K562 (cell line): ENCODE data around the gene B4GALT7. TPM values are rescaled to one million over a fixed set of nuclear protein-coding genes. Genes with fewer than 3 reads are reported as not detected.

Experiments
- ATAC-seq: fragments of 200-7000 bp; cut with Tn5 transposase; 3 replicates; pipeline ENCODE4 v1.9.1; 2020; ENCODE audit warnings: moderate library complexity
- BruUV-seq: library from RNA; stranded (reverse); fragments of 400-500 nt; replicated peaks from 2 replicates; lab custom pipeline; 2021; lab: Mats Ljungman, UMichigan
- CTCF ChIA-PET: fragments of 300-600 bp; formaldehyde crosslinking; extraction: SDS; loops from one replicate; lab custom pipeline; 2021; ENCODE audit warnings: low intra/inter-chr PET ratio; lab: Yijun Ruan, JAX
- POLR2A ChIA-PET: fragments of 300-600, 350-650 bp; sonication (Branson Sonifier 250); formaldehyde crosslinking; extraction: SDS; loops from one replicate; lab custom pipeline; 2021; ENCODE audit warnings: antibody characterized with exemption, inconsistent platforms; lab: Yijun Ruan, JAX
- DNase-seq, 4 experiments: peaks; one replicate each; pipeline versions ENCODE4 v3.0.0 to v3.0.0-alpha.2; 2011 to 2018; ENCODE audit warnings: low spot score in 3 of 4, mixed read lengths in 3 of 4; ENCODE audit errors: extremely low read depth in 1 of 4
- FAIRE-seq: peaks from 2 replicates; lab custom pipeline; 2011; peaks lifted over from hg19 to GRCh38; lab: Jason Lieb, UNC
- H2AFZ ChIP-seq: 2 replicates; pipeline ENCODE4 v1.6.0; 2011; ENCODE audit warnings: low read depth, low read length, control low read depth, inconsistent platforms
- H3K27ac ChIP-seq: fragments of 200-600 bp; 3 replicates; pipeline ENCODE4 v1.8.0; 2011; ENCODE audit warnings: low read depth, mild to moderate bottlenecking, control low read depth, inconsistent platforms, low read length, moderate library complexity, mixed read lengths; ENCODE audit errors: extremely low read depth
- H3K27me3 ChIP-seq, 2 experiments: fragments of 300-600 bp in 1 of 2; 2 replicates in 1 of 2; 3 replicates in 1 of 2; pipeline versions ENCODE4 v1.6.0 to v1.8.0; 2011; ENCODE audit warnings: inconsistent platforms in 2 of 2, low read length in 2 of 2, mild to moderate bottlenecking in 1 of 2, mixed read lengths in 1 of 2, moderate library complexity in 1 of 2; ENCODE audit not compliant: control insufficient read depth in 2 of 2, insufficient read depth in 2 of 2
- H3K36me3 ChIP-seq: fragments of 300-600 bp; 3 replicates; pipeline ENCODE4 v1.8.0; 2011; ENCODE audit warnings: mild to moderate bottlenecking, low read length, inconsistent platforms; ENCODE audit not compliant: control insufficient read depth, insufficient read depth
- H3K4me1 ChIP-seq, 2 experiments: fragments of 200-600 bp in 1 of 2; replicated peaks in 1 of 2; 2 replicates in 1 of 2; 3 replicates in 1 of 2; pipeline versions ENCODE4 v1.5.1 to v1.8.0; 2011; ENCODE audit warnings: inconsistent platforms in 2 of 2, low read length in 2 of 2, mild to moderate bottlenecking in 1 of 2, mixed read lengths in 1 of 2, moderate library complexity in 1 of 2; ENCODE audit not compliant: control insufficient read depth in 2 of 2, insufficient read depth in 2 of 2
- H3K4me2 ChIP-seq: 2 replicates; pipeline ENCODE4 v1.6.1; 2011; ENCODE audit warnings: low read length, control low read depth, inconsistent platforms, mixed read lengths; ENCODE audit not compliant: insufficient read depth
- H3K4me3 ChIP-seq: fragments of 200-600 bp; sonication (generic), shearing (Covaris generic); 2 replicates; pipeline ENCODE4 v1.5.1; 2016; ENCODE audit warnings: control low read depth, inconsistent platforms
- H3K79me2 ChIP-seq: fragments of 200-600 bp; 3 replicates; pipeline ENCODE4 v1.8.0; 2011; ENCODE audit warnings: low read length, inconsistent platforms; ENCODE audit not compliant: control insufficient read depth, insufficient read depth
- H3K9ac ChIP-seq, 2 experiments: 2 replicates each; pipeline versions ENCODE4 v1.6.0 to v1.6.1; 2011; ENCODE audit warnings: low read depth in 2 of 2, low read length in 2 of 2, control low read depth in 1 of 2, inconsistent platforms in 1 of 2, mild to moderate bottlenecking in 1 of 2, mixed read lengths in 1 of 2; ENCODE audit not compliant: insufficient read depth in 1 of 2
- H3K9me1 ChIP-seq: one replicate; pipeline ENCODE4 v1.6.0; 2011; ENCODE audit warnings: inconsistent platforms, mild to moderate bottlenecking, low read length, moderate library complexity; ENCODE audit not compliant: control insufficient read depth, insufficient read depth
- H3K9me3 ChIP-seq: replicated peaks from 2 replicates; pipeline ENCODE4 v1.5.1; 2011; ENCODE audit warnings: low read depth, low read length, inconsistent platforms; ENCODE audit not compliant: control insufficient read depth, insufficient read depth
- H4K20me1 ChIP-seq: replicated peaks from 2 replicates; pipeline ENCODE4 v1.6.1; 2011; ENCODE audit warnings: low read length, inconsistent platforms, mixed read lengths; ENCODE audit not compliant: control insufficient read depth, insufficient read depth
- FOXK2 ChIP-seq, 2 experiments: fragments of 450-650 bp; IDR thresholded peaks in 1 of 2; conservative IDR thresholded peaks in 1 of 2; 2 replicates each; pipeline ENCODE4 v1.6.1; 2016; ENCODE audit warnings: low read depth in 2 of 2, mild to moderate bottlenecking in 1 of 2
- GTF3C2 ChIP-seq: IDR thresholded peaks from 3 replicates; pipeline ENCODE4 v1.6.1; 2011; ENCODE audit warnings: borderline replicate concordance, mild to moderate bottlenecking, moderate library complexity; ENCODE audit not compliant: insufficient read length; ENCODE audit errors: extremely low read depth
- HSF4 ChIP-seq: fragments of 250-450 bp; sonication (Bioruptor Pico); IDR thresholded peaks from 2 replicates; pipeline ENCODE4 v2.1.2; 2022; ENCODE audit warnings: mild to moderate bottlenecking, moderate library complexity, borderline replicate concordance
- MCM7 ChIP-seq, 2 experiments: fragments of 450-650 bp; IDR thresholded peaks; 2 replicates each; pipeline ENCODE4 v1.6.1; 2016 to 2018
- SMC3 ChIP-seq: conservative IDR thresholded peaks from 2 replicates; pipeline ENCODE4 v1.6.1; 2011; ENCODE audit warnings: low read depth, low read length, improper control_type of control experiment; ENCODE audit not compliant: insufficient read depth
- ZNF12 ChIP-seq: sonication (generic); formaldehyde crosslinking; IDR thresholded peaks from 2 replicates; pipeline ENCODE4 v1.4.0; 2020; ENCODE audit warnings: mild to moderate bottlenecking, missing genetic modification reagents
- WGBS: fragments of 100-300 bp; shearing (Covaris generic); methylation state at CpG from one replicate; pipeline ENCODE4 v1.1.6; 2016; ENCODE audit warnings: low coverage, mixed read lengths; ENCODE audit not compliant: insufficient coverage; ENCODE audit errors: missing lambda C conversion rate; 5-methylcytosine and 5-hydroxymethylcytosine counted together
- in situ Hi-C: fragments of 300-500 bp; cut with MboI; formaldehyde crosslinking; loops from 4 replicates; pipeline ENCODE4 v1.15.0; 2018; ENCODE audit warnings: inconsistent platforms, mixed read lengths
- intact Hi-C: fragments of 100-400 bp; cut with micrococcal nuclease; formaldehyde crosslinking; loops from 2 replicates; pipeline ENCODE4 v1.14.2; 2022
- polyA plus RNA-seq, 8 experiments: library from polyadenylated mRNA; depleted of rRNA in 4 of 8; stranded (reverse) in 5 of 8; unstranded in 3 of 8; fragments of >200 nt; fragmentation: Nextera tagmentation in 2 of 8; fragmentation: Illumina TruSeq in 1 of 8; extraction: Ambion mirVana in 2 of 8; extraction: Trizol in 1 of 8; gene quantifications; 2 replicates each; pipeline versions ENCODE4 v1.2.1 to v1.2.3, GENCODE V29; 2011 to 2014; ENCODE audit warnings: inconsistent platforms in 1 of 8, missing spikeins in 1 of 8
- total RNA-seq, 7 experiments: library from RNA; depleted of rRNA in 6 of 7; stranded (reverse); fragments of >200 nt in 6 of 7; fragmentation: Illumina TruSeq in 2 of 7; extraction: Trizol in 2 of 7; gene quantifications; 2 replicates each; pipeline versions ENCODE4 v1.2.1 to v1.2.3, GENCODE V29; 2011 to 2021; ENCODE audit warnings: low replicate concordance in 1 of 7

Gene B4GALT7
- total and polyA plus RNA-seq, 9 of the 15 experiments (the other 6 are each of a cell fraction or from before 2014, with no cell fraction given) = 0.34 to 17.7 (median 9.1) TPM

DNA sequence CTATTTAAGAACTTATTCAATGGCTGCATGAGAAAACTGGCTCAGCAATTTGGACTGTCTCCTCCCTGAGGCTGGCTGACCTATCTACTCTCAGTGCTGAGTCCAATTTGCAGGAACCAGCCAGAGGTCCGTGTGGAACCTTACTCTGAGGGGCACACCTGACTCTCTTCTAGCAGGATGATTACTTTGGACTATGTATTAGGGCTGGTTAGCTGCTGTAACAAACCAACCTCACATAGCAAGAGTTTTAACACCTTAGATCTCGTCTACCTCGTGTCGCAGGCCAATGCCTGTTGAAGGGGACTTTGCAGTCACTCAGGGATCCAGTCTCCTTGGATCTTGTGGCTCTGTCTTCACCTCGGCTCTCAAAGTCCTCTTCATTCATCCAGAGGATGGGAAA is 42.1 kb upstream of the B4GALT7 start:
- peak overlapping the region; percentile 84 for H2AFZ ChIP-seq
- intact Hi-C loops (no loop called here), in situ Hi-C loops (no loop called here)
- no peaks in the 10 kb centered on the region for H3K9me3 ChIP-seq
- H3K4me2 ChIP-seq = no peak overlapping the region
- peaks cover 17 to 35% of the 10 kb centered on the region in 2 experiments for H3K4me1 ChIP-seq
- H3K4me3 ChIP-seq = no peak overlapping the region
- H3K27ac ChIP-seq = peak overlapping the region; percentile 64; the same call in 2 of the 3 replicates
- 72% methylated on average over 5 of the region's 5 CpGs for WGBS
- no TSS peak for BruUV-seq
- TF ChIP-seq HSF4 (no peak), GTF3C2 (no peak), MCM7 (IDR thresholded peaks at IDR 0.05) (no peak), ZNF12 (CRISPR knock-in tag) (peak; percentile 99), FOXK2 (conservative IDR thresholded peaks at IDR 0.05 in 1 of 2, IDR thresholded peaks at IDR 0.05 in 1 of 2; ENCODE audit: low read depth in 2 of 2) (no peak), SMC3 (no peak)
- no peak for FAIRE-seq
- no peaks in the 10 kb centered on the region for H3K27me3 ChIP-seq
- no peak for DNase-seq
- ATAC-seq = no peak
- H3K9me1 ChIP-seq = no peaks in the 10 kb centered on the region
- peaks cover 3% of the 10 kb centered on the region; the same call in 2 of the 3 replicates for H3K36me3 ChIP-seq
- ChIA-PET CTCF (no interaction called here), POLR2A (interaction anchor here (0.6 to 0.8 kb wide), 2 partner anchors 35 to 43 kb away, joined by 3 to 4 read pairs; no protein-coding TSS in a partner anchor)
- peaks cover 19% of the 10 kb centered on the region for H3K79me2 ChIP-seq
- no peak overlapping the region for H3K9ac ChIP-seq
- peaks cover 10% of the 10 kb centered on the region for H4K20me1 ChIP-seq
